CD14-positive monocyte (primary cell): ENCODE results near the gene PLPPR3. TPM values are rescaled to one million over a fixed set of nuclear protein-coding genes. Genes with fewer than 3 reads are reported as not detected.

Experiments
- DNase-seq, 3 donors: peaks; one replicate each; pipeline ENCODE4 v3.0.0-alpha.2; 2011 to 2022
- H2AFZ ChIP-seq: 2 replicates; pipeline ENCODE4 v1.6.0; 2012; ENCODE audit warnings: mild to moderate bottlenecking, low read depth, low read length, inconsistent platforms; ENCODE audit not compliant: insufficient read depth, poor library complexity, severe bottlenecking
- H3K27ac ChIP-seq, 2 donors: 1 replicate in 1 of 2; 2 replicates in 1 of 2; pipeline ENCODE4 v1.5.1; 2012 to 2013; ENCODE audit warnings: low read length in 2 of 2, control low read depth in 1 of 2, inconsistent platforms in 1 of 2, low read depth in 1 of 2, mild to moderate bottlenecking in 1 of 2
- H3K27me3 ChIP-seq, 2 donors: one replicate each; pipeline versions ENCODE4 v1.6.0 to v1.6.1; 2011 to 2013; ENCODE audit warnings: low read length in 2 of 2; ENCODE audit not compliant: control insufficient read depth in 2 of 2, insufficient read depth in 2 of 2
- H3K36me3 ChIP-seq, 2 donors: replicated peaks in 1 of 2; 1 replicate in 1 of 2; 2 replicates in 1 of 2; pipeline versions ENCODE4 v1.5.1 to v1.6.1; 2012 to 2013; ENCODE audit warnings: low read length in 2 of 2, control low read depth in 1 of 2, inconsistent platforms in 1 of 2, mild to moderate bottlenecking in 1 of 2; ENCODE audit not compliant: insufficient read depth in 2 of 2, control insufficient read depth in 1 of 2
- H3K4me1 ChIP-seq, 2 donors: 1 replicate in 1 of 2; 2 replicates in 1 of 2; pipeline versions ENCODE4 v1.5.1 to v1.6.1; 2012 to 2013; ENCODE audit warnings: low read length in 2 of 2, control low read depth in 1 of 2, inconsistent platforms in 1 of 2, mild to moderate bottlenecking in 1 of 2, moderate library complexity in 1 of 2; ENCODE audit not compliant: insufficient read depth in 2 of 2, control insufficient read depth in 1 of 2
- H3K4me2 ChIP-seq: replicated peaks from 2 replicates; pipeline ENCODE3; 2012; ENCODE audit warnings: low read length, moderate library complexity, mild to moderate bottlenecking; ENCODE audit not compliant: poor library complexity, severe bottlenecking; ENCODE audit errors: extremely low read depth
- H3K4me3 ChIP-seq, 3 experiments: fragments of 200-600 bp in 1 of 3; sonication (generic) in 1 of 3; replicated peaks in 1 of 3; 1 replicate in 2 of 3; 2 replicates in 1 of 3; pipeline ENCODE4 v1.5.1; 2011 to 2013; ENCODE audit warnings: low read length in 3 of 3, mild to moderate bottlenecking in 3 of 3, control low read depth in 2 of 3, low read depth in 2 of 3, inconsistent platforms in 1 of 3, moderate library complexity in 1 of 3
- H3K79me2 ChIP-seq: 2 replicates; pipeline ENCODE4 v1.6.0; 2012; ENCODE audit warnings: mild to moderate bottlenecking, control low read depth, inconsistent platforms, low read length, moderate library complexity; ENCODE audit not compliant: insufficient read depth
- H3K9ac ChIP-seq: 2 replicates; pipeline ENCODE4 v1.6.0; 2017; ENCODE audit warnings: low read length, mild to moderate bottlenecking; ENCODE audit not compliant: insufficient read depth, poor library complexity, severe bottlenecking
- H3K9me3 ChIP-seq, 2 donors: replicated peaks in 1 of 2; 1 replicate in 1 of 2; 2 replicates in 1 of 2; pipeline versions ENCODE4 v1.5.1 to v1.6.1; 2012 to 2013; ENCODE audit warnings: low read length in 2 of 2, control low read depth in 1 of 2; ENCODE audit not compliant: control insufficient read depth in 1 of 2, insufficient read depth in 1 of 2
- H4K20me1 ChIP-seq: 2 replicates; pipeline ENCODE4 v1.6.0; 2012; ENCODE audit warnings: mild to moderate bottlenecking, low read length, control low read depth, moderate library complexity; ENCODE audit not compliant: insufficient read depth
- H3K27ac Mint-ChIP-seq, 7 donors: one replicate each; pipeline ENCODE4 v1.8.0; 2020; ENCODE audit warnings: mild to moderate bottlenecking in 7 of 7, mixed read lengths in 7 of 7, moderate library complexity in 6 of 7, inconsistent platforms in 2 of 7
- H3K27me3 Mint-ChIP-seq, 3 donors: one replicate each; pipeline ENCODE4 v1.8.0; 2021 to 2022; ENCODE audit warnings: low read depth in 3 of 3, mild to moderate bottlenecking in 3 of 3, mixed read lengths in 3 of 3, moderate library complexity in 3 of 3, inconsistent platforms in 1 of 3
- H3K36me3 Mint-ChIP-seq, 2 donors: one replicate each; pipeline ENCODE4 v1.8.0; 2020; ENCODE audit warnings: mixed read lengths in 2 of 2, inconsistent platforms in 1 of 2, mild to moderate bottlenecking in 1 of 2
- H3K4me1 Mint-ChIP-seq: one replicate; pipeline ENCODE4 v1.8.0; 2020; ENCODE audit warnings: mild to moderate bottlenecking, mixed read lengths
- H3K4me3 Mint-ChIP-seq, 2 donors: one replicate each; pipeline ENCODE4 v1.8.0; 2020; ENCODE audit warnings: mild to moderate bottlenecking in 2 of 2, mixed read lengths in 2 of 2, moderate library complexity in 1 of 2
- H3K9me3 Mint-ChIP-seq, 7 donors: one replicate each; pipeline ENCODE4 v1.8.0; 2020 to 2022; ENCODE audit warnings: mixed read lengths in 7 of 7, mild to moderate bottlenecking in 6 of 7, moderate library complexity in 6 of 7, inconsistent platforms in 2 of 7
- CTCF ChIP-seq: fragments of 200-600 bp; IDR thresholded peaks from one replicate; pipeline ENCODE4 v1.8.0; 2022; ENCODE audit warnings: antibody characterized with exemption, mild to moderate bottlenecking
- WGBS: methylation state at CpG from one replicate; pipeline ENCODE4 v1.1.5; 2013; ENCODE audit warnings: missing lambda C conversion rate; ENCODE audit not compliant: insufficient coverage; 5-methylcytosine and 5-hydroxymethylcytosine counted together
- intact Hi-C, 2 donors: fragments of 100-400 bp; cut with micrococcal nuclease; formaldehyde crosslinking; loops; one replicate each; pipeline versions ENCODE4 v1.15.0 to v1.15.1; 2023
- polyA plus RNA-seq, 3 donors: library from polyadenylated mRNA; depleted of rRNA in 1 of 3; unstranded in 2 of 3; stranded (reverse) in 1 of 3; fragments of 300-500 nt in 2 of 3; fragments of >200 nt in 1 of 3; fragmentation: Illumina TruSeq in 2 of 3; gene quantifications; 1 replicate in 2 of 3; 2 replicates in 1 of 3; pipeline ENCODE4 v1.2.3, GENCODE V29; 2012 to 2021

The PLPPR3 gene
- polyA plus RNA-seq, 3 donors: 1.2 TPM; not detected in 2

- no peak overlapping the region for H3K27ac ChIP-seq
- H3K4me1 ChIP-seq: no peaks in the 10 kb centered on the region
- WGBS: 93% methylated on average over 7 of the region's 25 CpGs
- H3K36me3 Mint-ChIP-seq: peaks cover 39 to 62% of the 10 kb centered on the region in 2 donors
- no peak overlapping the region for H3K9ac ChIP-seq
- no peak for TF ChIP-seq CTCF
- H3K36me3 ChIP-seq: peaks cover 58 to 60% of the 10 kb centered on the region in 2 donors
- intact Hi-C loops: no loop called here
- no peak for DNase-seq
- peaks cover 70% of the 10 kb centered on the region for H4K20me1 ChIP-seq
- peaks cover 55% of the 10 kb centered on the region for H3K79me2 ChIP-seq
- no peak overlapping the region for H3K27ac Mint-ChIP-seq
- H3K4me3 ChIP-seq: no peak overlapping the region
- no peaks in the 10 kb centered on the region for H3K27me3 Mint-ChIP-seq
- H3K27me3 ChIP-seq: no peaks in the 10 kb centered on the region
- no peak overlapping the region for H3K4me3 Mint-ChIP-seq
- peaks cover 0 to 6% (median 0%) of the 10 kb centered on the region in 7 donors for H3K9me3 Mint-ChIP-seq
- H2AFZ ChIP-seq: no peak overlapping the region
- no peak overlapping the region for H3K4me2 ChIP-seq
- H3K9me3 ChIP-seq: no peaks in the 10 kb centered on the region
- peaks cover 1% of the 10 kb centered on the region for H3K4me1 Mint-ChIP-seq
These were observed 10.8 kb downstream of the PLPPR3 start for GRCh38 chr19:810883-811489.

- H3K4me3 Mint-ChIP-seq: no peak overlapping the region
- 89% methylated on average over 18 of the region's 30 CpGs for WGBS
These were observed 11.5 kb downstream of the PLPPR3 start for GRCh38 chr19:810077-810855.

More at GRCh38 chr19:810077-810855, 11.5 kb downstream of the PLPPR3 start:
- Histone ChIP-seq H3K4me1 (no peaks in the 10 kb centered on the region), H3K4me3 (no peak overlapping the region), H3K36me3 (peaks cover 62 to 67% of the 10 kb centered on the region in 2 donors), H3K79me2 (peaks cover 62% of the 10 kb centered on the region), H3K9ac (no peak overlapping the region), H3K4me2 (no peak overlapping the region), H3K9me3 (no peaks in the 10 kb centered on the region), H2AFZ (no peak overlapping the region), H3K27ac (no peak overlapping the region), H4K20me1 (peaks cover 77% of the 10 kb centered on the region), H3K27me3 (no peaks in the 10 kb centered on the region)
- no peak for DNase-seq
- peaks cover 0 to 3% (median 0%) of the 10 kb centered on the region in 7 donors for H3K9me3 Mint-ChIP-seq
- H3K4me1 Mint-ChIP-seq: peaks cover 1% of the 10 kb centered on the region
- intact Hi-C loops: no loop called here
- H3K36me3 Mint-ChIP-seq: peaks cover 39 to 65% of the 10 kb centered on the region in 2 donors
- H3K27me3 Mint-ChIP-seq: no peaks in the 10 kb centered on the region
- no peak overlapping the region for H3K27ac Mint-ChIP-seq
- no peak for TF ChIP-seq CTCF
